Measurements from ENCODE around the gene CYBC1.

Gene CYBC1

GRCh38 chr17:82408288-82408937, 42.1 kb downstream of the CYBC1 start:
- no peak for DNase-seq (ENCODE audit: low spot score)

GRCh38 chr17:82407255-82407654, 43.3 kb downstream of the CYBC1 start:
- DNase-seq (ENCODE audit: low spot score) = no peak

- DNase-seq (ENCODE audit: low spot score) = no peak
These were observed 44.4 kb downstream of the CYBC1 start for GRCh38 chr17:82406131-82406671.

GRCh38 chr17:82405051-82405450, 45.5 kb downstream of the CYBC1 start:
- no peak for DNase-seq (ENCODE audit: low spot score)

- no peak for DNase-seq (ENCODE audit: low spot score)
These were observed 46.6 kb downstream of the CYBC1 start for GRCh38 chr17:82403662-82404660.

- no peak for DNase-seq (ENCODE audit: low spot score)
These were observed 47.7 kb downstream of the CYBC1 start for GRCh38 chr17:82402865-82403264.

GRCh38 chr17:82400830-82401229, 49.7 kb downstream of the CYBC1 start:
- DNase-seq (ENCODE audit: low spot score) = peak; percentile 66

GRCh38 chr17:82400206-82400605, 50.3 kb downstream of the CYBC1 start:
- DNase-seq (ENCODE audit: low spot score) = no peak

- DNase-seq (ENCODE audit: low spot score) = no peak
These were observed 50.9 kb downstream of the CYBC1 start for GRCh38 chr17:82399601-82400101.

- DNase-seq (ENCODE audit: low spot score) = no peak
These were observed 51.5 kb downstream of the CYBC1 start for GRCh38 chr17:82399041-82399441.

GRCh38 chr17:82397449-82398335, 52.9 kb downstream of the CYBC1 start:
- no peak for DNase-seq (ENCODE audit: low spot score)

GRCh38 chr17:82396601-82397435, 53.7 kb downstream of the CYBC1 start:
- DNase-seq (ENCODE audit: low spot score) = no peak

GRCh38 chr17:82394278-82394677, 56.3 kb downstream of the CYBC1 start:
- no peak for DNase-seq (ENCODE audit: low spot score)

GRCh38 chr17:82392941-82393340, 57.6 kb downstream of the CYBC1 start:
- no peak for DNase-seq (ENCODE audit: low spot score)

Measured in activated CD4-positive, alpha-beta T cell treated with anti-CD3 and anti-CD28 coated beads, Interleukin-2, Interleukin-4, amounts not matched to agents 100 ng/mL and 50 ng/mL, durations not matched to agents 16 hours and 8 hours (primary cell).